Subcutaneous abdominal adipose tissue (tissue), 5 donors: ENCODE data around the gene C10orf143.

Experiments used
- H3K27ac ChIP-seq: one replicate; pipeline ENCODE4 v1.7.0; 2013; ENCODE audit warnings: low read depth, mild to moderate bottlenecking, inconsistent platforms, low read length, moderate library complexity
- H3K27me3 ChIP-seq, 5 donors: one replicate each; pipeline ENCODE4 v1.7.0; 2013; ENCODE audit warnings: low read length in 5 of 5, inconsistent platforms in 1 of 5; ENCODE audit not compliant: control insufficient read depth in 5 of 5, insufficient read depth in 4 of 5
- H3K36me3 ChIP-seq, 5 donors: one replicate each; pipeline ENCODE4 v1.7.0; 2013; ENCODE audit warnings: low read length in 5 of 5; ENCODE audit not compliant: control insufficient read depth in 5 of 5, insufficient read depth in 5 of 5
- H3K4me1 ChIP-seq, 5 donors: one replicate each; pipeline ENCODE4 v1.7.0; 2013; ENCODE audit warnings: low read length in 5 of 5, mild to moderate bottlenecking in 3 of 5, moderate library complexity in 1 of 5; ENCODE audit not compliant: control insufficient read depth in 5 of 5, insufficient read depth in 5 of 5
- H3K4me3 ChIP-seq, 5 donors: one replicate each; pipeline ENCODE4 v1.7.0; 2013; ENCODE audit warnings: low read length in 5 of 5, low read depth in 1 of 5
- H3K9ac ChIP-seq, 5 donors: one replicate each; pipeline ENCODE4 v1.7.0; 2013; ENCODE audit warnings: low read length in 5 of 5, mild to moderate bottlenecking in 4 of 5, moderate library complexity in 3 of 5
- H3K9me3 ChIP-seq, 5 donors: one replicate each; pipeline ENCODE4 v1.7.0; 2013; ENCODE audit warnings: low read length in 5 of 5; ENCODE audit not compliant: control insufficient read depth in 5 of 5
- donor health status: healthy.
- donor health status: healthy.
- donor health status: healthy.
- donor health status: healthy.
- donor health status: healthy.

The C10orf143 gene

DNA sequence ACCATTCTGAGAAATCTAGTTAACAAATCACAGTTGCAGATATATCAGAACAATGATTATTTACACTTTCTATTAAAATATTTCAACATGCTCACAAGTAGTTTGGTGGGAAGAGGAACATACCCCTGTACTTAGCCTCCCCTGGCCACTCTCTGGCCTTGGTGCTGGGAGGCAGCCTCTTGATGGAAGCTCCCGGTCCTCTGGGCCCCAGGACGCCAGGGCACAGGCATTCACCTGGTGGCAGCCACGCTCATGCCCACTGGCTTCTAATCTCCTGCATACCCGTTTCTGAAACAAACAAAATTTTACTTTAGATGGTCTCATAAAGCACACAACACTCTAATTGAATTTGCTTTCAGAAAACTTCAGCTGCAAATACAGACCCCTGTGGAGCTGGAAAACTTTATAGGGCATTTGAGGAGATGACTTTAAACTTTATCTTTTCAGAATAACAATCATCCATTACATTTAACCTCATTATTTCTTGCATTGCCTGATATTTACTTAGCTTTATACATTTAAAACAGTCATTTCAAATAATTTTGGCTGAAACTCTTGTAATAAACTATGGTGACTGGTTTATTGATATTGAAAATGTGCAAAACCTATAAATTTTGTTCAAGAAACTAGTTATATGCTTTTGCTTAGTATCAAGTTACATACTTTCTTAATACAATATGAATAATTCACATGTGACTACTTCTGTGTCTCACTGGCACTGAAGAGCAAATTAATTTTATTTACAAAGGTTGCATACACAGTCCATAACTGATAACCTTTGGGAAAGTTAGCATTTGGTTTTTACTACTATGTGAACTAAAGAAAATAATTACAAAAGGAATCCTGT is 30.8 kb downstream of the C10orf143 start:
- no peak overlapping the region for H3K4me3 ChIP-seq
- no peaks in the 10 kb centered on the region for H3K27me3 ChIP-seq
- H3K36me3 ChIP-seq: no peaks in the 10 kb centered on the region
- no peak overlapping the region for H3K27ac ChIP-seq
- no peak overlapping the region for H3K9ac ChIP-seq
- no peaks in the 10 kb centered on the region for H3K4me1 ChIP-seq
- peaks cover 0 to 4% (median 0%) of the 10 kb centered on the region in 5 donors for H3K9me3 ChIP-seq

DNA sequence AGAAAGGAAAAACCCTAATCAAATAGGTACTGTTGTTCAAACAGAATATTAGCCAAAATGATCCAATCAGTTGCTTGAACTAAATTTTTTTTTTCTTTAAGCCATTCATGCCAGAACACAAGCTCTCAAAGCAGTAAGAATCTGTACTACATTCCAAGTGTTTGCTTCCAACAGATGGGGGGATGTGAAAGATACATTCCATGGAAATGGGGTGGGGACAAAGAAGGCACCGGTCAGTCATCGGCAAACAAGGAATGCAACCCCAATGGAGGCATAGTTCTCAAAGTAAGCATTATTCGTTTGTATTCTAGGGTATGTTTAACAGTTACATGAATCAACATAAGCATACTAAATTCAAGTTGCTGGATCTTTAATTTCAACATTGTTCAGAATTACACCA is 32.5 kb downstream of the C10orf143 start:
- no peak overlapping the region for H3K9ac ChIP-seq
- no peak overlapping the region for H3K4me3 ChIP-seq
- no peaks in the 10 kb centered on the region for H3K9me3 ChIP-seq
- peaks cover 0 to 4% (median 0%) of the 10 kb centered on the region in 5 donors for H3K36me3 ChIP-seq
- H3K27me3 ChIP-seq: no peaks in the 10 kb centered on the region
- H3K4me1 ChIP-seq: no peaks in the 10 kb centered on the region
- H3K27ac ChIP-seq: no peak overlapping the region

DNA sequence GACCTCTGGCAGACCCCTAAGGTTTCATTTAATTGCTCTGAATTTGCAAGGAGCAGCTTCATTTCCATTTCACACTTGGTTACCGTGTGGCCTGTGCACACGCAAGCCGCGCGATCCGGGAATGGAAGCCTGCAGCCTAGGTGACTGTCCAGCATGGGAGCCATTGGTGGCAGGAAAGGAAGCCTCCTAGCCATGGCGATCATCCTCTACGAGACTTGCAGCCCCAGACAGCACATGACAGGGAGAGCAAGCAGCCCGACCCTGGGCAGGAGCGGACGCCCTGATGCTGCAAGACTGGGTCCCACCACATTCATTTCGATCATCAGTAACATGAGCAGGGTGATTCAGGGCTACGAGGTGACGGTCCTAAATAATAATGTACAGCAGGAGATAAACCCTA is 33.9 kb downstream of the C10orf143 start:
- Histone ChIP-seq H3K4me3 (no peak overlapping the region), H3K4me1 (no peaks in the 10 kb centered on the region), H3K27me3 (no peaks in the 10 kb centered on the region), H3K9ac (no peak overlapping the region), H3K36me3 (peaks cover 0 to 4% (median 2%) of the 10 kb centered on the region in 5 donors), H3K9me3 (peaks cover 0 to 6% (median 0%) of the 10 kb centered on the region in 5 donors), H3K27ac (no peak overlapping the region)

DNA sequence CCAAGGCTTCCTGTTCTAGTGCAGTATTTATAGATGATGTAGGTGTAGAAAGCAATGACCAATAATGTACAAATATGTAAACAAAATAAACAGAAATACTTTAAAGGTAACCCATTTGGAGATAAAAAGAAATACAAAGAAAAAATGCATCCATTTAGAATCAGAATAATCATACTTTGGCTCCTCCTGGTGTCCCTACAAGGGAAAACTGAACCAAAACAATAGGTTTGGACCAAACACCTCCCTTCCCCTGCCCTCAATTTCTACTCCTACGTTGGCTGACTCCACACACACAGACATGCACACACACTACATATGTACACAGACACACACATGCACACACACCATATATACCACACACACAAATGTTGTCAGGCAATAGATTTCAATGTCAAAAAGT is 36.0 kb downstream of the C10orf143 start:
- Histone ChIP-seq H3K36me3 (peaks cover 0 to 4% (median 2%) of the 10 kb centered on the region in 5 donors), H3K4me1 (no peaks in the 10 kb centered on the region), H3K27ac (no peak overlapping the region), H3K4me3 (no peak overlapping the region), H3K9me3 (peaks cover 0 to 6% (median 0%) of the 10 kb centered on the region in 5 donors), H3K27me3 (no peaks in the 10 kb centered on the region), H3K9ac (no peak overlapping the region)

DNA sequence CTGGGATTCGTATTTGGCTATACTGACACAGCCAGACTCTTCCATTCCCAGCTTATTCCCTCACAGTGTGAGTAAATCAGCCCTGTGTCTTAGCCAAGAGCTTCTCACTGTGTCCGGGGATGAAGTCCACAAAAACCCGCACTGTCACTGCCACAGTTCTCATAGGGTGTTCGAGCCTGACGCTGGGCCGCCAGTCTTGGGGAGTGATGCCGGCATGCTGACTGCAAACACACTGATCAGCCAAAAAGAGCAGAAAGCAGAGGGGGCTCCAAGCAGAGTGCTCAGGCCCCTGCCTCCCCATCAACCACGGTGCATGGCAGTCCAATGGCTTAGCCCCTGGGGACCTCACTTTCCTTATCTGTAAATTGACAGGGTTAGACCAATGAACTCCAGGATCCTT is 36.7 kb downstream of the C10orf143 start:
- H3K9ac ChIP-seq: no peak overlapping the region
- no peak overlapping the region for H3K27ac ChIP-seq
- no peaks in the 10 kb centered on the region for H3K27me3 ChIP-seq
- no peak overlapping the region for H3K4me3 ChIP-seq
- peaks cover 0 to 6% (median 0%) of the 10 kb centered on the region in 5 donors for H3K9me3 ChIP-seq
- no peaks in the 10 kb centered on the region for H3K4me1 ChIP-seq
- H3K36me3 ChIP-seq: peaks cover 0 to 4% (median 2%) of the 10 kb centered on the region in 5 donors

DNA sequence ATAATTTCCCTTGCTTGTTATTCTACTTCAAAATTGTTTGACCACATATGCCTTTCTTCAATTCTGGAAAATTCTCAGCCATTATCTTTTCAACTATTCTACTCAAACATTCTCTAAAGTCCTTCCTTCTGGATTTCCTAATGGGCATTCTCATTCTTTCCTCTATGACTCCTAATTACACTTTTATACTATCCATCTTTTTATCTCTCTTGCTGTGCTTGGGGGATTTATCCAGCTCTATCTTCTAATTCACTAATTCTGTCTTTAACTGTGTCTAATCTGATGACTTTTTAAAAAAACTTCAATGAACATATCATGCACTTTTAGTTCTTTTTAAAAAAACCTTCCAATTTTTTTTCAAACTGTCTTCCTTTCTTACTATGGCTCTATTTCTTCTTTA is 38.4 kb downstream of the C10orf143 start:
- Histone ChIP-seq H3K36me3 (peaks cover 0 to 4% (median 2%) of the 10 kb centered on the region in 5 donors), H3K27ac (no peak overlapping the region), H3K4me1 (no peaks in the 10 kb centered on the region), H3K9me3 (peaks cover 0 to 6% (median 0%) of the 10 kb centered on the region in 5 donors), H3K4me3 (no peak overlapping the region), H3K27me3 (no peaks in the 10 kb centered on the region), H3K9ac (no peak overlapping the region)

DNA sequence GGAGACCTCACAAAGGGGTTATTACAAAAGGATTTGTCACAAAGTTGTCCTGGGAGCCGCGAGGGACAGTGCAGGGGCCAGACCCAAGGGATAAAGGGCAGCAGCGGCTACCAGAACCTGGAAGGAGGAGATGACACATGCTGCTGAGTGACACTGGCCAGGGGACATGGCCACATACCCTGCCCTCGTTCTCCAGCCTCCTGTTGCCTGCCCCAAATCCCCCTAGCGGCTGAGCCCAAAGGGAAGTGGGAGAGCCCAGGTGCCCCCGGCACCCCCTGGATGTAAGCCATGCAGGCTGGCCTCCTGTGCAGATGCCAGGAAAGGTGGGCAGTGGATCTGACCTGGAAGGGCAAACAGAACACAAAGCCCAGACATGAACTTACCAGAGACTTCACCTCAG is 42.7 kb downstream of the C10orf143 start:
- peaks cover 0 to 10% (median 8%) of the 10 kb centered on the region in 5 donors for H3K4me1 ChIP-seq
- no peaks in the 10 kb centered on the region for H3K27me3 ChIP-seq
- H3K36me3 ChIP-seq: peaks cover 0 to 2% (median 0%) of the 10 kb centered on the region in 5 donors
- H3K4me3 ChIP-seq: no peak overlapping the region
- H3K27ac ChIP-seq: no peak overlapping the region
- no peak overlapping the region for H3K9ac ChIP-seq
- H3K9me3 ChIP-seq: peaks cover 0 to 4% (median 0%) of the 10 kb centered on the region in 5 donors

DNA sequence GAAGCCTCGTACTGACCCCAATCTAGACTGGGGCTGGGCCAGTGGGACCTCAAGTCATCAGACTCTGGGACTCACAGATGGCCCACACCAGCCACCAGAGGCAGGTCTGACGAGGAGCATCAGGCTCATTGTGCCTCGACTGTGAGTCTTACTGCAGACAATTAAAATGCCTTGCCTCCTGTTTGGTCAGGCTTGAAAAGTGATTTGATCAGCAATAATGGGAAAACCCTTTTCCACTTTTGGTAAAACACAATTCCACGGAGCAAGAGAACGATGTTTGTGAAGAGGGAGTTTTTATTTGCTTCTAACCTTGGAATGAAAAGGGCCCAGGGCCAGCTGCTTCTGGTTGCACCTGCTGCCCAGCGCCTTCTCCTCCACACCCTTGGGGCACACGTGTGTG is 43.9 kb downstream of the C10orf143 start:
- no peaks in the 10 kb centered on the region for H3K9me3 ChIP-seq
- H3K4me1 ChIP-seq: peaks cover 0 to 10% (median 8%) of the 10 kb centered on the region in 5 donors
- no peak overlapping the region for H3K4me3 ChIP-seq
- no peak overlapping the region for H3K27ac ChIP-seq
- H3K9ac ChIP-seq: no peak overlapping the region
- H3K36me3 ChIP-seq: peaks cover 0 to 2% (median 0%) of the 10 kb centered on the region in 5 donors
- H3K27me3 ChIP-seq: no peaks in the 10 kb centered on the region

DNA sequence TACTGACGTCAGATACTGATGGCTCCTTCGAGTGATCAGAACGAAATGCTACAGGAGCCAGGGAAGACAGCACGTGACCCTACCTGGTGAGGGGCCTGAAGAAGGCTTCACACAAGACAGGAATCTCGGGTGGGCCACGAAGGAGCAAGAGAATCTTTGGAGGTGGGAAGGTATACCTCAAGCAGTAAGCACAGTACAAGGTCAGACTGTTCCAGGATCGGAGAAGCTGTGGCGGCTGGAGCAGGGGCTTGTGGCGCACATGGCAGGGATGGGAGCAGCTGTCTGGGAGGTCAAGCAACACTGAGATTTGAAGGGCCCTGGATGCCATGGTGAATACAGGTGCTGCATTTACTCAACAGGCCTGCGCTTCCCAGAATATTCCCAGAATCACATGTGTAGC is 45.4 kb downstream of the C10orf143 start:
- Histone ChIP-seq H3K9ac (no peak overlapping the region), H3K27me3 (no peaks in the 10 kb centered on the region), H3K4me1 (peaks cover 0 to 10% (median 8%) of the 10 kb centered on the region in 5 donors), H3K9me3 (no peaks in the 10 kb centered on the region), H3K4me3 (no peak overlapping the region), H3K27ac (no peak overlapping the region), H3K36me3 (peaks cover 0 to 2% (median 0%) of the 10 kb centered on the region in 5 donors)

DNA sequence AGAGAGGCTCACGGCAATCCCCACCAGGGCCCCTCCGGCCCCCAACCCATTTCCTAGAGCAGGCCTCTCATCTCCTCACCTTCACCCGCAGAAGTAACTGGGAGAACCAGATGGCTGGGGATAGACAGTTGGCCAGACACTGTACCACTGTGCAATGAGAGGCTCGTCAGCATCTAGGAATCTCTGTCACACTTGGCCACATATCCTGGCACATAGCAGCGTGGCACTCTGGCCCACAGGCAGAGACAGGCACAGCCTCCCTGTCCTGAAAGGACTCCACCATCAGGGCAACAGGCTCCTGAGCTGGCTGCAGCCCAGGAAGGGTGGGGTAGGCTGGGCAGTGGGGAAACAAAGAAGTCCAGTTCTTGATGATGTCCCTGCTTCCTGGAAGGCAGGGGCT is 45.8 kb downstream of the C10orf143 start:
- Histone ChIP-seq H3K9me3 (no peaks in the 10 kb centered on the region), H3K36me3 (peaks cover 0 to 2% (median 0%) of the 10 kb centered on the region in 5 donors), H3K4me1 (peaks cover 0 to 10% (median 8%) of the 10 kb centered on the region in 5 donors), H3K27ac (no peak overlapping the region), H3K27me3 (no peaks in the 10 kb centered on the region), H3K4me3 (no peak overlapping the region), H3K9ac (no peak overlapping the region)
